Thyroid gland (tissue), 4 donors: ENCODE results near the gene EEFSEC.

Source experiments
- CTCF ChIP-seq, 6 experiments: fragments of 200-600 bp in 3 of 6; fragments of 450-650 bp in 3 of 6; sonication (generic) in 3 of 6; IDR thresholded peaks; one replicate each; pipeline ENCODE4 v1.5.1; 2016 to 2019; ENCODE audit warnings: antibody characterized with exemption in 6 of 6, mild to moderate bottlenecking in 2 of 6, inconsistent platforms in 1 of 6, moderate library complexity in 1 of 6
- POLR2A ChIP-seq, 2 donors: fragments of 450-650 bp; IDR thresholded peaks; one replicate each; pipeline ENCODE4 v1.6.1; 2017; ENCODE audit warnings: antibody characterized with exemption in 2 of 2, mild to moderate bottlenecking in 2 of 2, moderate library complexity in 1 of 2

DNA sequence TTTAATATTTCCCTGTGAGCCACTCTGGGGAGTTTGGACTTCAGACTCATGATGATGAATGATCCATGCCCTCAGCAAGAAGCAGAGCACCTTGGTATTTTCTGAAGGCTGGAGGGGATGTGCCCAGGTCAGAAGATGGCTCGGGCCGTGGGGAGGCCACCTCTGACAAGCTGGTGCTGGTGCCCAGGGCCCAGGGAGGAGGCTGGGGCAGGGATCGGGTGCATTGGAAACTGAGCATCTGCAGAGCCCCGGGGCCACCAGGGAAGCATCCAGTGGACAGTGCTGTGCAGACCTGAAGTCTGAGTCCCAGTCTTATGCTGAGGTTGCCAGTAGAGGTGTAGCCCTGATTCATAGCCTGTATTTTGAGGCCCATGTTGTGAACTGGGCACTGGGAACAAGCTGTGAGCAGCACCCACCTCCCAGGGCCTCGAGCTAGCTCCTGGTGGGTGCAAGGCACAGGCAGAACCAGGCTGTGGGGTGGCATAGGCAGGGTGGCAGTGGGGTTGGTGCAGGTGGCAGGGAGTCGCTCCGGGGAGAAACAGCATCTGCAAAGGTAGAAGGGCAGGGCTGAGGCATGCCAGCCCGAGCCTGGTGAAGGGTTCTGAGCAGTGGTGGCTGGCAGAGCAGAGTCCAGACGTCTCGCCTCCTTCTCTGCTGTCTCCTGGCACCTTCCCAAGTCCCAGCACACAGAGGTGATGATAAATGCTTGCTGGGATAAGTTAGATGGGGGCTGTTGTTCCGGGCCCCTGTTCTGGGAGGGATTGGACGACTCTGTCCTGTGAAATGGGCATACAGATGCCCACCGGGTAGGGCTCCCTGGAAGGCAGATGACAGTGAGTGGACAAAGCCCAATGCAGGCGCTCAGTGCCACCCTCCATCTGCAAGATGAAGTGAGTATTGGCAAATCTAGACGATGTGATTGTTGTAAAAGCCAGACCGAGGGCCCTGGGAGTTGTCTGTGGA is 302.8 kb downstream of the EEFSEC start:
- TF ChIP-seq CTCF (IDR thresholded peaks at IDR 0.05) (no peak), POLR2A (IDR thresholded peaks at IDR 0.05) (no peak)
